GM12873 (cell line): ENCODE measurements around the gene TNS3.

ENCODE experiments used
- CTCF ChIP-seq: IDR thresholded peaks from 2 replicates; pipeline ENCODE4 v1.5.1; 2012; ENCODE audit warnings: low read depth, mild to moderate bottlenecking, moderate library complexity, low read length, control low read depth; ENCODE audit not compliant: insufficient read depth; ENCODE audit errors: missing control alignments

The TNS3 gene

GRCh38 chr7:47552621-47553020 lies 29.3 kb downstream of the TNS3 start:
- no peak for TF ChIP-seq CTCF

DNA sequence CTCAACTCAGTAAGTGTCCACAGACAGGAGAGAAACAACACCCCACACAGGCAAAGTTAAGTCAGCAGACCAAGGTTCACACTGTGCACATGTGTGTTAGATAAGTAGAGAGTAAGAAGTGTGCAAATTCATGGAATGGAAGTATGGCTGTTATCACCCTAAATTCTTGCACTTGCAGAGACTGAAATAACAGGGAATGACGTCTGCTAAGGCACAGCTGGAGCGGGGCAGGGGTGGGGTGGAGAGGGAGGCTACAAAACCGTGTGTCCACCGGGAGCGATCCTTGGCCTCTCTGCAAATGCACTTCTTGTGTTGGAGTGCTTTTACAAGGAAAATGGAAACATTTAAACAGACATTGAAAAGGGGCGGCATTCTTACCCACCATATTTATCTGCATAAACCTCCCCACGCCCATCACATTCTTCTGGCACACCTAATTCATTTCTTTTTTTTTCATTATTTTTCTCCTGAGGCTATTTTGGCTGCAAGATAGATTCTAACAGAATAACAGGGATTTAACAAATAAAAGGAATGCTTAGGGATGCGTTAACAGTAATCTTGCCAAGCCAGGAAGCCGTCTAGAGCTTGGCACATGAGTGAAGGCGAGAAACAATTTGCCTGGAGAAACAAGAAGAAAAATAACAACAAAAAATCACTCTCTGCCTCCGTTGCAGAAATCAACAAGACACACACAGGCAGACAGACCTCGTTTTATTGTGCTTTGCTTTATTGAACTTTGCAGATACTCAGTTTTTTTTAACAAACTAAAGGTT lies 30.1 kb downstream of the TNS3 start:
- no peak for TF ChIP-seq CTCF

DNA sequence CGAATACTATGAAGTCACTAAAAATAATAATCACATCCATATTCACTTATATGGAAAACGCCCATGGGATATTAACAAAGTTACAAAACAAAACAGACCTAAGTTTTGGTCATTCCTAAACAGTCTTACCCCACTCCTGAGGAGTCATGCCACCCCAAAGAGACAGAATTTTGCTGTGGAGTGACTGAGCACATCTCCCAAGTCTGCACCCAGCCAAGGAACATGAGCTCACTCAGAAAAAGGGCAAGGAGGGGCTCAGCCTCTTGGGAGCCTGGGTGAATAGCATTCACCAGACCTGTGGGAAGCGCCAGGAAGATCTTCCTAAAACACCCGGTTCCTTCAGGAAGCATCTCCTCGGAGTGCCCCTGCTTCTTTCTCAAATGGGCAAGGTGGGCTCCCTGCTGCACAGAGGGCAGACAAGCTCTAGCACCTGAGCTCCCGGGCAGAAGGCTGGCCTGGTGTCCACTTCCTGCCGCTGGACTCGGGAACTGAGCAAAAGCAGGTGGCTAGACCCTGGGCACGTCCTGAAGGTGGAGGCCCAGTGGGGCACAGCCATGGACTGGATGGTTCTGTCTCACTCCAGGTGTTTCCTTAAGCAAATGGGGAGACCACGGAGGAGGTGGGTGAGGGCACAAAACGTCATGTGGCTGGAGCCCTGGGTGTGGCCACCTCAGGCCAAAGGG lies 31.0 kb downstream of the TNS3 start:
- no peak for TF ChIP-seq CTCF

DNA sequence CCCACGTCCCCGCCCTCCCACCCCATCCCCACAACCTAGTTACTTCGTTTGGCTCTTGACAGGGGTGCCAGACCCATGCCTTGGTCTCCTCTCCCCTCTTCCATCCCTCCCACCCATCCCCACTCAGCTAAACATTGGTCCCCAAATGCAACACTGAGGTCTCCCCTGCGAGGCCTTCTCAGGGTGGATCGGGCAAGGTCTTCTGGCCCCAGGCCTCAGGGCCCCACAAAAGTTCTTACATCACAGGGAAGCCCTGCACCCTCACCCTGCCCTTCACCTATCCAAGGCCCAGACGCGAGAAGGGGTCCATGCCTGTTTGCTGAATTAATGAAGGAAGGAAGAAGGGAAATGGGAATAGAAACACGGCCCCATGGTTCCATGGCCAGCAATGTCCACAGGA lies 32.0 kb downstream of the TNS3 start:
- TF ChIP-seq CTCF: no peak

DNA sequence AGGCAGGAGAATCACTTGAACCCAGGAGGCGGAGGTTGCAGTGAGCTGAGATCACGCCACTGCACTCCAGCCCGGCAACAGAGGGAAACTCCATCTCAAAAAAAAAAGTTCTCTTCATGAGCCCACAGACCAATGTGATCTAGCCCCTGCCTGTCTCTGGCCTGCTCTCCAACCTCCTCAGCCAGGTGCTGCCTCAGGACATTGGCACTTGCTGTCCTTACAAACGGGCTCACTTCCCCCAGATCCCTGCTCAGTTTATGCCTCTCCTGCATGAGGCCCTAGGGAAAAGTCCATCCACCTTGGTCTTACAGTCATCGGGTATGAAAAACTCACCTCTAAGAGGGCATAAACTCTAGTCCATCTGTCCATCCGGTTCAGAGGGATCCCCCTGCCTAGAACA lies 32.5 kb downstream of the TNS3 start:
- no peak for TF ChIP-seq CTCF

DNA sequence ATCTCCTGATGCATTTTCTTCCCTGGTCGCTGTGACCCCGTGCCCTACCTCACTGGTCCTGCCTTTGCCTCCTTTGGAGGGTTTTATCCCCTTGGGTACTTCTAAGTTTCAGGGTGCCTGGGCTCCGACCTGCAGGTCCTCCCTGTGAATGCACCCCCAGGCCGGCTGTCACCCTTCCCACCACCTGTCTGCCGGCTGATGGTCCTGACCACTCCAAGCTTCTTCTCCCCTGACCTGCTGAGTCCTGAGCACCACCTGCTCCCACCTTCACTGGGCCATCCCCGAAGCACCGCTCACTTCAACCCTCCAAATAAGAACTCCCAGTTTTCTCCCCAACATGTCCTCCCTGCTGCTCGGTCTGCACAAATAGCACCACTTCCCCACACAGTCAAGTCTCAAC lies 33.4 kb downstream of the TNS3 start:
- no peak for TF ChIP-seq CTCF

GRCh38 chr7:47546733-47547494 lies 35.0 kb downstream of the TNS3 start:
- TF ChIP-seq CTCF: no peak
